Measurements from ENCODE around the gene PTPRT.

- TF ChIP-seq CTCF (conservative IDR thresholded peaks at IDR 0.05; ENCODE audit: low read depth, low read length) (no peak), EZH2 (IDR thresholded peaks at IDR 0.05; ENCODE audit: borderline replicate concordance, low read depth, low read length, poor library complexity, severe bottlenecking) (no peak)
These were observed 381.8 kb downstream of the PTPRT start for GRCh38 chr20:42807876-42808275.
